Measurements from ENCODE around the gene XPNPEP2.

XPNPEP2 gene

DNA sequence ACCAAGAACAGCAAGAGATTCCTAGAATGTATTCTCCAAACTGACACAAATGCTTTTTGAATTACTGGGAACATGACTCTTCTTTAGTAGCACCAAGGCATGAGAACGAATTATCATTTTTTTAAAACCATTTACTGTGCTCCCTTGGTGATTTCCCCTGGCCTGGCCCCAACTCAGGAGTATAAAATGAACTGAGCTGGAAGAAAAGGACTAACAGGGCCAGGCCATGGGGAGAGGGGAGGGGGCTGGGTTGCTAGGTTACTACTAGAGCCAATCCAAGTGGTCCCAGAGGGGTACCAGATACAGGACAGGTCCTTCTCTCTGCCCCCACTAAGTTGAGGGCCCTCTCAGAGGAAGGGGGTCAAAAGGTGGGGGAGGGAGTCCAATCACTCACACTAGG, 64.1 kb downstream of the XPNPEP2 start:
- Histone ChIP-seq H3K4me1 (ENCODE audit: control insufficient read depth, insufficient read depth, low read length) (no peaks in the 10 kb centered on the region), H3K36me3 (ENCODE audit: control insufficient read depth, insufficient read depth, low read length) (peaks cover 53% of the 10 kb centered on the region), H3K4me3 (ENCODE audit: low read depth, low read length) (no peak overlapping the region), H3K27me3 (ENCODE audit: control insufficient read depth, insufficient read depth, low read length) (no peaks in the 10 kb centered on the region), H3K9me3 (ENCODE audit: control insufficient read depth, insufficient read depth, low read depth, low read length) (0 out of 2 replicates have a peak, but pooled peaks cover 2% of the 10 kb centered on the region), H3K9ac (ENCODE audit: low read length) (no peak overlapping the region), H3K27ac (ENCODE audit: low read depth, low read length) (no peak overlapping the region)

DNA sequence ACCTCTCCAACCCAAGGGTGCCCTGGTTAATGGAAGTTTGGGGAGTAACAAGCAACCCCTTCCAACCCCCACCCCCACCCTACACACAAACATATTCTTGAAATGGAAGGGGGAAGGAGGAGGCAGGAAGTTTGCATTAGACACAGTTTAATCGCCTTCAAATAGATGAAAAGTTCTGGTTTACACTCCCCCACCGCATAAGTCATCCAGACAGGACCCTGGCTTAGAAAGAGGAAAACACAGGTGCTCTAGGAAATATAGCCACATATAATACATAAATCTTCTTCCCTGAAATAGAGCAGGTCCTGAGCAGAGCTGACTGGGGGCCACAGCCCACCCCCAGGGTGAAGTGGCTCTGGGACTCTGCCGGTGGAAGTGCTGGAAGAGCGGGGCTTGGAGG, 66.0 kb downstream of the XPNPEP2 start:
- H3K27ac ChIP-seq (ENCODE audit: low read depth, low read length): no peak overlapping the region
- H3K4me1 ChIP-seq (ENCODE audit: control insufficient read depth, insufficient read depth, low read length): no peaks in the 10 kb centered on the region
- no peaks in the 10 kb centered on the region for H3K27me3 ChIP-seq (ENCODE audit: control insufficient read depth, insufficient read depth, low read length)
- H3K36me3 ChIP-seq (ENCODE audit: control insufficient read depth, insufficient read depth, low read length): peaks cover 53% of the 10 kb centered on the region
- no peak overlapping the region for H3K9ac ChIP-seq (ENCODE audit: low read length)
- H3K9me3 ChIP-seq (ENCODE audit: control insufficient read depth, insufficient read depth, low read depth, low read length): no peaks in the 10 kb centered on the region
- no peak overlapping the region for H3K4me3 ChIP-seq (ENCODE audit: low read depth, low read length)

DNA sequence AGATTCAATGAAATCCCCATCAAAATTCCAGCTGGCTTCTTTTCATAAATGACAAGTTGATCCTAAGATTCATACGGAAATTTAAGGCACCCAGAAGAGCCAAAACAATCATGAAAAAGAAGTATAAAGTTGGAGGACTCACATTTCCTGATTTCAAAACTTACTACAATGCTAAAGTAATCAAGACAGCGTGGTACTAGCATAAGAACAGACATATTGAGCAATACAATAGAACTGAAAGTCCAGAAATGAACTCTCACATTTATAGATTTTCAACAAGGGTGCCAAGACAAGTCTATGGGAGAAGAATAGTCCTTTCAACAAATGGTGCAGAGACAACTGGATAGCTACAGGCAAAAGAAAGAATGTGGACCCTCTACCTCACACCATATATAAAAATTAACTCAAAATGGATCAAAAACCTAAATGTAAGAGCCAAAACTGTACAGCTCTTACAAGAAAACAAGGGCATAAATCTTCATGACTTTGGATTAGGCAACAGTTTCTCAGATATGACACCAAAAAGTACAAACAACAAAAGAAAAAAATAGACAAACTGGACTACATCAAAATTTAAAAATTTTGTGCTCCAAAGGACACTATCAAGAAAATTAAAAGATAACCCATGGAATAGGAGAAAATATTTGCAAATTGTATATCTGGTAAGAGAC, 69.5 kb downstream of the XPNPEP2 start:
- Histone ChIP-seq H3K9me3 (ENCODE audit: control insufficient read depth, insufficient read depth, low read depth, low read length) (no peaks in the 10 kb centered on the region), H3K27me3 (ENCODE audit: control insufficient read depth, insufficient read depth, low read length) (no peaks in the 10 kb centered on the region), H3K27ac (ENCODE audit: low read depth, low read length) (no peak overlapping the region), H3K4me3 (ENCODE audit: low read depth, low read length) (no peak overlapping the region), H3K36me3 (ENCODE audit: control insufficient read depth, insufficient read depth, low read length) (peaks cover 70% of the 10 kb centered on the region), H3K9ac (ENCODE audit: low read length) (no peak overlapping the region), H3K4me1 (ENCODE audit: control insufficient read depth, insufficient read depth, low read length) (no peaks in the 10 kb centered on the region)

DNA sequence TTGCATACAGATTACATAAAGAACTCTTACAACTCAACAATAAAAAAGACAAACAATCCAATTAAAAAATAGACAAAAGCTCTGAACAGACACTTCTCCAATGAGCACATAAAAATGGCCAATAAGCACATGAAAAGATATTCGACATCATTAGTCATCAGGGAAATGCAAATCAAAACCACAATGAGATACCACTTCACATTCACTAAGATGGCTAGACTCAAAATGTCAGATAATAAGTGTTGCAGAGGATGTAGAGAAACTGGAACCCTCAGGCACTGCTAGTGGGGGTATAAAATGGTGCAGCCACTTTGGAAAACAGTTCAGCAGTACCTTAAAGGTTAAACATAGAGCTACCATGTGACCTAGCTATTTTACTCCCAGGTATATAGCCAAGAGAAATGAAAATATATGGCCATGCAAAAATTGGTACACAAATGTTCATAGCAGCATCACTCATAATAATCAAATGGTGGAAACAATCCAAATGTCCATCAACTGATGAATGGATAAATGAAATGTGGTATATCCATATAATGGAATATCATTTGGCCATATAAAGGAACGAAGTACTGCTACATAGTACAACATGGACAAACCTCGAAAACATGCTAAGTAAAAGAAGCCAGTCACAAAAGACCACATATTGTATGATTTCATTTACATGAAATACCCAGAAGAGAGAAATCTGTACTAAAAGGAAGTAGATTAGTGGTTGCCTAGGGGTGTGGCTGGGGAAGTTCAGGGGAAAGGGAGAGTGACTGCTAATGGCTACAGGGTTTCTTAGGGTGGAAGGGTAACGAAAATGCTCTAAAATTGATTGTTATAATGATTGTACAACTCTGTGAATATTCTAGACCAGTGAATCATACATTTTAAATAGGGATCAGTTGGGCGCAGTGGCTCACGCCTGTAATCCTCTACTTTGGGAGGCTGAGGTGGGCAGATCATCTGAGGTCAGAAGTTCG, 70.3 kb downstream of the XPNPEP2 start:
- no peak overlapping the region for H3K4me3 ChIP-seq (ENCODE audit: low read depth, low read length)
- H3K9me3 ChIP-seq (ENCODE audit: control insufficient read depth, insufficient read depth, low read depth, low read length): no peaks in the 10 kb centered on the region
- H3K9ac ChIP-seq (ENCODE audit: low read length): no peak overlapping the region
- no peaks in the 10 kb centered on the region for H3K4me1 ChIP-seq (ENCODE audit: control insufficient read depth, insufficient read depth, low read length)
- peaks cover 70% of the 10 kb centered on the region for H3K36me3 ChIP-seq (ENCODE audit: control insufficient read depth, insufficient read depth, low read length)
- no peaks in the 10 kb centered on the region for H3K27me3 ChIP-seq (ENCODE audit: control insufficient read depth, insufficient read depth, low read length)
- H3K27ac ChIP-seq (ENCODE audit: low read depth, low read length): no peak overlapping the region

DNA sequence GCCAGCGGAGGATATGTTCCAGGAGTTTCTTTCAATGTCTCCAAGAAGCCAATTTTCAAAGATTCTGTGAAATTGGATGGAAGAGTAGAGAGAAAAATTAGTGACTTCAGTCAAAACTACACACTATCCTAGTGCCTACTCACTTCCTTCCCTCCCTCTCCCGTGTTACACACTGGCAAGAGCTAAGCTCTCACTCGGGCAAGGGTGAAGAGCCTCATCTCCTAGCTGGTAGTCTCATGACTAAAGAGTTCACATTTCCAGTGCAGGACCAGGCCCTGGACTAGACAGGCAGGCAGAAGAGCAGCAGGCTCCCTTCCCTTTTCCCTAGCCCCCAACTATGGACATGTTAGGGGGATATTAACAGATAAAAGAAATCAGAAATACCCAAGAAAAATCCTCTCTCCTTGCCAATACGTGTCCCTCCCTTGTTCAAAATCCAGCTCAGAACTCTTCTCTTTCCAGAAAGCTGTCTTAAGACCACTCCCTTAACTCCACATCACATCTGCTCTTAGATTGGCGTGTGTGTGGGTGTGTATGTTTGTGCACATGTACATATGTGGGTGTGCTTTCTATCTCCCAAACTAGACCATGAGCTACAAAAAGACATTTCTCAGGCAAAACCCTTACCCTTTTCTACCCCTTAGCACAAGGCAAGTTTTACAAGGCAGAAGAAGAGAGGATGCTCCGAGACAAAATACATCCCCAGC, 75.0 kb downstream of the XPNPEP2 start:
- no peaks in the 10 kb centered on the region for H3K4me1 ChIP-seq (ENCODE audit: control insufficient read depth, insufficient read depth, low read length)
- no peak overlapping the region for H3K27ac ChIP-seq (ENCODE audit: low read depth, low read length)
- no peaks in the 10 kb centered on the region for H3K27me3 ChIP-seq (ENCODE audit: control insufficient read depth, insufficient read depth, low read length)
- no peak overlapping the region for H3K9ac ChIP-seq (ENCODE audit: low read length)
- no peaks in the 10 kb centered on the region for H3K9me3 ChIP-seq (ENCODE audit: control insufficient read depth, insufficient read depth, low read depth, low read length)
- H3K4me3 ChIP-seq (ENCODE audit: low read depth, low read length): no peak overlapping the region
- peaks cover 64% of the 10 kb centered on the region for H3K36me3 ChIP-seq (ENCODE audit: control insufficient read depth, insufficient read depth, low read length)

DNA sequence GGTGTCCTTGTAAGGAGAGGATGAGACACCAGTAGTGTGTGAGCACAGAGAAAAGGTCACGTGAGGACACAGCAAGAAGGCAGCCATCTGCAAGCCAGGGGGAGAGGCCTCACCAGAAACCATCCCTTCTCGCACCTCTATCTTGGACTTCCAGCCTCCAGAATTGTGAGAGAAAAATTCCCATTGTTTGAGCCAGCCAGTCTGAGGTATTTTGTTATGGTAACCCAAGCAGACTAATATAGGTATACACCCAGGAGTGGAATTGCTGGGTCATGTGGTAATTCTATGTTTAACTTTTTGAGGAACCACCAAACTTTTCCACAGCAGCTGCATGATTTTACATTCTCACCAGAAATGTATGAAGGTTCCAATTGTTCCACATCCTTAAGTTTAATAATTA, 79.3 kb downstream of the XPNPEP2 start:
- Histone ChIP-seq H3K4me3 (ENCODE audit: low read depth, low read length) (no peak overlapping the region), H3K4me1 (ENCODE audit: control insufficient read depth, insufficient read depth, low read length) (no peaks in the 10 kb centered on the region), H3K9me3 (ENCODE audit: control insufficient read depth, insufficient read depth, low read depth, low read length) (no peaks in the 10 kb centered on the region), H3K27me3 (ENCODE audit: control insufficient read depth, insufficient read depth, low read length) (no peaks in the 10 kb centered on the region), H3K9ac (ENCODE audit: low read length) (no peak overlapping the region), H3K27ac (ENCODE audit: low read depth, low read length) (no peak overlapping the region), H3K36me3 (ENCODE audit: control insufficient read depth, insufficient read depth, low read length) (peaks cover 41% of the 10 kb centered on the region)
